Measurements from ENCODE around the gene CSTB.

Gene CSTB

DNA sequence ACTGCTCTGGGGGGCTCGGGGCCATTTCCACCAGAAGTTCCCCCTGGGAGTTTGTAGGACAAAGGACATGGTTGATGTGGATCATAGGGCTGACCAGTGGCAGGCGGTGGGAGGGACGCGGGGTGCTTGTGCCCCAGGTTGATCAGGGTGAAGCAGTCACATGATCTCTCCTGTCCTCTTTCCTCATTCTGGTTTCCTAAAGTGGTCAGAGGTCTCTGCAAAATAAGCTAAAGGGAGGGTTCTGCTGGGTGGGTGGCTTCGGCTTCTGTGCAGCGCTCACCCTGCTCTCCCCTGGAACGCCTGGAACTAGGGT, 48.0 kb downstream of the CSTB start:
- H3K27ac ChIP-seq = peak overlapping the region; percentile 97
- no peak for TF ChIP-seq ZFX (IDR thresholded peaks at IDR 0.05)

DNA sequence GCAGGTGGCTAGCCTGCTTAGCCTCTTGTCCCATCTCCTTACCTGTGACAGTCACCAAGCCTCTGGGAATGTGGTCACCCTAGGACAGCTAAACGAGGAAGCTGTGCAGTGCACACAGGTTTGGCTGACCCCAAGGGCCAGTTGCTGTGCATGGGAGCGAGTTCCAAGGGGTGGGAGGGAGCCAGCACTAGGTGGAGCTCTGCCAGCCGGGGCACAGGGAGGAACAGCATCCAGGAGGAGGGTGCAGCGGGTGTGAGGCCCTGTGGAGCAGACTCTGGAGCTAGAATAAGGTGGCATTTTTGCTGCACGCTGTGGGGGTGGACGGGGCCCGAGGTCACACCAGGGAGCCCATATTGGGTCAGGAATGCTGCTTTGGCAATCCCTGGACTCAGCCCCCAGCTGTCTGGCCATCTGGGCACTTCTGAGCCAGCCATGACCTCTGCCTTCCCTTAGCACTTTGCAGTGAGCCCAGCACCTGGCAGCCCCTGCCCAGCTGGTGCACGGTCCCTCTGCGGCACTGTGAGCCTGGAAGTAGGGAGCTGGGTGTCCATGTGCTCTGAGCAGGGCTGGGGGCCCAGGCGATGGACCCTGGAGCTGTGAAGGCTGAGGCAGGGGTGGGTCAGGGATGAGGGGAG, 48.5 kb downstream of the CSTB start:
- TF ChIP-seq, protein P1, sequence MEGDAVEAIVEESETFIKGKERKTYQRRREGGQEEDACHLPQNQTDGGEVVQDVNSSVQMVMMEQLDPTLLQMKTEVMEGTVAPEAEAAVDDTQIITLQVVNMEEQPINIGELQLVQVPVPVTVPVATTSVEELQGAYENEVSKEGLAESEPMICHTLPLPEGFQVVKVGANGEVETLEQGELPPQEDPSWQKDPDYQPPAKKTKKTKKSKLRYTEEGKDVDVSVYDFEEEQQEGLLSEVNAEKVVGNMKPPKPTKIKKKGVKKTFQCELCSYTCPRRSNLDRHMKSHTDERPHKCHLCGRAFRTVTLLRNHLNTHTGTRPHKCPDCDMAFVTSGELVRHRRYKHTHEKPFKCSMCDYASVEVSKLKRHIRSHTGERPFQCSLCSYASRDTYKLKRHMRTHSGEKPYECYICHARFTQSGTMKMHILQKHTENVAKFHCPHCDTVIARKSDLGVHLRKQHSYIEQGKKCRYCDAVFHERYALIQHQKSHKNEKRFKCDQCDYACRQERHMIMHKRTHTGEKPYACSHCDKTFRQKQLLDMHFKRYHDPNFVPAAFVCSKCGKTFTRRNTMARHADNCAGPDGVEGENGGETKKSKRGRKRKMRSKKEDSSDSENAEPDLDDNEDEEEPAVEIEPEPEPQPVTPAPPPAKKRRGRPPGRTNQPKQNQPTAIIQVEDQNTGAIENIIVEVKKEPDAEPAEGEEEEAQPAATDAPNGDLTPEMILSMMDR (conservative IDR thresholded peaks at IDR 0.05) = no peak
- no peak for TF ChIP-seq ZFX (IDR thresholded peaks at IDR 0.05)
- peak overlapping the region; percentile 97 for H3K27ac ChIP-seq

DNA sequence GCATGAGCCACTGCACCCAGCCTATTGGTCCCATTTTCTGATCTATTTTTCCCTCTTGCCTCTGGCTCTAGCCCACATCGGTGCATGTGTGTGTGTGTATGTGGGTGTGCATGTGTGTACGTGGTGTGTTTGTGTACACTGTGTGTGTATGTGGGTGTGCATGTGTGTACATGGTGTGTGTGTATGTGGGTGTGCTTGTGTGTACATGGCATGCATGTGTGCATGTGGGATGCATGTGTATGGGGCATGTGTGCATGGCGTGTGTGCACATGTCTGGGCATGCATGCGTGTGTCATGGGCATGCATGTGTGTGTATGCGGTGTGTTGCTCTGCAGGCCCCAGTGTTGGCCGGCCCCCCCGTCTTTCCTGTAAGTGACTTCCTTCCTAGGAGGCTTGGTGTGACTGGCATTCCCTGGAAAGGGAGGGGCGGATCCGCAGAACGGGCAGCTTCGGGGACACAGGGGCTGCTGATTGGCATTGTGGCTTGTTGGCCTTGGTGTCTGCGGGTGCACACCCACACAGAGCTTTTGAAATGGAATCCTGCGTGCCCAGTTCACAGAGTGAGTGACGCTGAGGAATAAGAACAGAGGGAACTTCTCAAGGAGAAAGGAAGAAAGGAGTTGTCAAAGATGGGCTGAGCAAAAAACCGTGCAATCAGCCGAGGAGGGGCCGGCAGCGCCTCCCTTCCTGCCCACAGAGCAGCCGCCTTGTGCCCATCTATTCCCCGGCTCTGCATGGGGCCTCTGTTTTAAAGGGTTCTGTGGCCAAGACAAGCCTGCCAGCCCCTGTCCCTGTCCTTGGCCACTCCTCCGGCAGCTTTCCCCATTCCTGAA, 49.2 kb downstream of the CSTB start:
- no peak for TF ChIP-seq ZFX (IDR thresholded peaks at IDR 0.05)
- TF ChIP-seq, protein P1 (conservative IDR thresholded peaks at IDR 0.05) = no peak
- H3K27ac ChIP-seq = peak overlapping the region; percentile 97

Measured in C4-2B (cell line).